Colonic mucosa (tissue), 4 donors: ENCODE data around the gene MAP2K1. TPM values are rescaled to one million over a fixed set of nuclear protein-coding genes. Genes with fewer than 3 reads are reported as not detected.

ENCODE experiments used
- DNase-seq: peaks from one replicate; pipeline ENCODE4 v3.0.0-alpha.2; 2020
- H3K27ac ChIP-seq: fragments of 200-600 bp; one replicate; pipeline ENCODE4 v1.8.0; 2021
- H3K27me3 ChIP-seq: fragments of 200-600 bp; one replicate; pipeline ENCODE4 v1.8.0; 2021
- H3K36me3 ChIP-seq: fragments of 200-600 bp; one replicate; pipeline ENCODE4 v1.8.0; 2021
- H3K4me1 ChIP-seq: fragments of 200-600 bp; one replicate; pipeline ENCODE4 v1.8.0; 2021; ENCODE audit warnings: mild to moderate bottlenecking
- H3K4me3 ChIP-seq: fragments of 200-600 bp; one replicate; pipeline ENCODE4 v1.8.0; 2021
- H3K9ac ChIP-seq, 2 donors: one replicate each; pipeline ENCODE4 v1.7.0; 2013; ENCODE audit warnings: control low read depth in 2 of 2, low read depth in 2 of 2, low read length in 2 of 2
- H3K9me3 ChIP-seq: fragments of 200-600 bp; one replicate; pipeline ENCODE4 v1.8.0; 2021
- CTCF ChIP-seq: fragments of 200-600 bp; IDR thresholded peaks from one replicate; pipeline ENCODE4 v1.8.0; 2022; ENCODE audit warnings: antibody characterized with exemption, mild to moderate bottlenecking
- intact Hi-C: fragments of 100-400 bp; cut with DNase I; formaldehyde crosslinking; loops from one replicate; pipeline ENCODE4 v1.14.1; 2022
- total RNA-seq, 2 donors: library from RNA; stranded (reverse); fragmentation: NEBNext Ultra II Directional in 1 of 2; extraction: Animal tissue kit (Norgen Biotek cat#: 25700) in 1 of 2; gene quantifications; one replicate each; pipeline ENCODE4 v1.2.1, GENCODE V29; 2021
- donor health status: healthy.
- donor health status: DM: no; HTN: no; CAD: no.
- donor health status: DM: no; HTN: no; CAD: no.

The MAP2K1 gene
- total RNA-seq, 2 donors from 2014 or later = 50.0 to 53.2 TPM

GRCh38 chr15:66387163-66388042, 691 bp downstream of the MAP2K1 start:
- intact Hi-C loops = loop anchor here (2.0 kb wide), 1 partner anchor 111 kb away; no protein-coding TSS in a partner anchor
- Histone ChIP-seq H3K4me3 (peak overlapping the region; percentile 76), H3K27me3 (no peaks in the 10 kb centered on the region), H3K36me3 (no peaks in the 10 kb centered on the region), H3K9me3 (no peaks in the 10 kb centered on the region), H3K4me1 (peaks cover 4% of the 10 kb centered on the region), H3K9ac (peak overlapping the region; percentile 60 to 77), H3K27ac (peak overlapping the region; percentile 92)
- DNase-seq = peak; percentile 61
- TF ChIP-seq CTCF = peak; percentile 20

GRCh38 chr15:66388043-66388363, 1.3 kb downstream of the MAP2K1 start:
- H3K27ac ChIP-seq = no peak overlapping the region
- no peak for TF ChIP-seq CTCF
- peak overlapping the region in 1 of 2 donors; percentile 60 for H3K9ac ChIP-seq
- peaks cover 4% of the 10 kb centered on the region for H3K4me1 ChIP-seq
- DNase-seq = no peak
- H3K36me3 ChIP-seq = no peaks in the 10 kb centered on the region
- peak overlapping the region; percentile 76 for H3K4me3 ChIP-seq
- no peaks in the 10 kb centered on the region for H3K9me3 ChIP-seq
- no peaks in the 10 kb centered on the region for H3K27me3 ChIP-seq
- intact Hi-C loops = no loop called here

- Histone ChIP-seq H3K4me3 (no peak overlapping the region), H3K27ac (no peak overlapping the region), H3K4me1 (peaks cover 4% of the 10 kb centered on the region), H3K27me3 (no peaks in the 10 kb centered on the region), H3K9me3 (no peaks in the 10 kb centered on the region), H3K9ac (no peak overlapping the region), H3K36me3 (no peaks in the 10 kb centered on the region)
- no peak for DNase-seq
- intact Hi-C loops = no loop called here
- TF ChIP-seq CTCF = no peak
Measured at GRCh38 chr15:66388576-66388975, 1.9 kb downstream of the MAP2K1 start.

- no peak for TF ChIP-seq CTCF
- Histone ChIP-seq H3K9me3 (no peaks in the 10 kb centered on the region), H3K9ac (no peak overlapping the region), H3K27me3 (no peaks in the 10 kb centered on the region), H3K4me3 (no peak overlapping the region), H3K27ac (no peak overlapping the region), H3K36me3 (no peaks in the 10 kb centered on the region), H3K4me1 (peaks cover 4% of the 10 kb centered on the region)
- no peak for DNase-seq
- intact Hi-C loops = no loop called here
Measured at GRCh38 chr15:66389098-66389858, 2.6 kb downstream of the MAP2K1 start.

GRCh38 chr15:66389859-66390381, 3.2 kb downstream of the MAP2K1 start:
- intact Hi-C loops = no loop called here
- no peaks in the 10 kb centered on the region for H3K27me3 ChIP-seq
- H3K4me3 ChIP-seq = no peak overlapping the region
- no peak for TF ChIP-seq CTCF
- H3K9me3 ChIP-seq = no peaks in the 10 kb centered on the region
- H3K4me1 ChIP-seq = peaks cover 4% of the 10 kb centered on the region
- no peaks in the 10 kb centered on the region for H3K36me3 ChIP-seq
- no peak overlapping the region for H3K9ac ChIP-seq
- no peak overlapping the region for H3K27ac ChIP-seq
- no peak for DNase-seq
